Glutamatergic neuron (in vitro differentiated cells): ENCODE data around the gene TUBGCP2. TPM values are rescaled to one million over a fixed set of nuclear protein-coding genes. Genes with fewer than 3 reads are reported as not detected.

Source experiments
- DNase-seq: peaks from one replicate; pipeline ENCODE4 v3.0.0; 2022
- H3K27ac Mint-ChIP-seq: one replicate; pipeline ENCODE4 v1.8.0; 2020; ENCODE audit warnings: mild to moderate bottlenecking, mixed read lengths, inconsistent platforms; ENCODE audit not compliant: unreplicated experiment
- H3K27me3 Mint-ChIP-seq: one replicate; pipeline ENCODE4 v1.8.0; 2020; ENCODE audit warnings: mild to moderate bottlenecking, moderate library complexity, mixed read lengths, inconsistent platforms; ENCODE audit not compliant: unreplicated experiment
- H3K36me3 Mint-ChIP-seq: one replicate; pipeline ENCODE4 v1.8.0; 2020; ENCODE audit warnings: mild to moderate bottlenecking, mixed read lengths, inconsistent platforms; ENCODE audit not compliant: unreplicated experiment
- H3K4me1 Mint-ChIP-seq: one replicate; pipeline ENCODE4 v1.8.0; 2020; ENCODE audit warnings: mild to moderate bottlenecking, low read depth, mixed read lengths, inconsistent platforms; ENCODE audit not compliant: unreplicated experiment
- H3K4me3 Mint-ChIP-seq: one replicate; pipeline ENCODE4 v1.8.0; 2020; ENCODE audit warnings: mild to moderate bottlenecking, mixed read lengths, inconsistent platforms; ENCODE audit not compliant: unreplicated experiment
- H3K9me3 Mint-ChIP-seq: one replicate; pipeline ENCODE4 v1.8.0; 2020; ENCODE audit warnings: mild to moderate bottlenecking, moderate library complexity, mixed read lengths, inconsistent platforms; ENCODE audit not compliant: unreplicated experiment
- total RNA-seq: library from RNA; stranded (reverse); fragmentation: NEBNext Ultra II Directional; extraction: Animal tissue kit (Norgen Biotek cat#: 25700); gene quantifications from one replicate; pipeline ENCODE4 v1.2.1, GENCODE V29; 2021; ENCODE audit not compliant: unreplicated experiment
- TF ChIP-seq, protein P1 (sequence below): fragments of 200-600 bp; sonication (generic); IDR thresholded peaks from one replicate; pipeline ENCODE4 v1.5.0; 2021; ENCODE audit not compliant: partially characterized antibody, unreplicated experiment

TUBGCP2 gene
- total RNA-seq, 1 donor from 2014 or later, result 61.4 TPM

- Mint-ChIP-seq H3K4me3 (no peak overlapping the region), H3K27ac (no peak overlapping the region), H3K27me3 (no peaks in the 10 kb centered on the region), H3K36me3 (peaks cover 6% of the 10 kb centered on the region), H3K4me1 (peaks cover 1% of the 10 kb centered on the region), H3K9me3 (peaks cover 3% of the 10 kb centered on the region)
- TF ChIP-seq, protein P1, sequence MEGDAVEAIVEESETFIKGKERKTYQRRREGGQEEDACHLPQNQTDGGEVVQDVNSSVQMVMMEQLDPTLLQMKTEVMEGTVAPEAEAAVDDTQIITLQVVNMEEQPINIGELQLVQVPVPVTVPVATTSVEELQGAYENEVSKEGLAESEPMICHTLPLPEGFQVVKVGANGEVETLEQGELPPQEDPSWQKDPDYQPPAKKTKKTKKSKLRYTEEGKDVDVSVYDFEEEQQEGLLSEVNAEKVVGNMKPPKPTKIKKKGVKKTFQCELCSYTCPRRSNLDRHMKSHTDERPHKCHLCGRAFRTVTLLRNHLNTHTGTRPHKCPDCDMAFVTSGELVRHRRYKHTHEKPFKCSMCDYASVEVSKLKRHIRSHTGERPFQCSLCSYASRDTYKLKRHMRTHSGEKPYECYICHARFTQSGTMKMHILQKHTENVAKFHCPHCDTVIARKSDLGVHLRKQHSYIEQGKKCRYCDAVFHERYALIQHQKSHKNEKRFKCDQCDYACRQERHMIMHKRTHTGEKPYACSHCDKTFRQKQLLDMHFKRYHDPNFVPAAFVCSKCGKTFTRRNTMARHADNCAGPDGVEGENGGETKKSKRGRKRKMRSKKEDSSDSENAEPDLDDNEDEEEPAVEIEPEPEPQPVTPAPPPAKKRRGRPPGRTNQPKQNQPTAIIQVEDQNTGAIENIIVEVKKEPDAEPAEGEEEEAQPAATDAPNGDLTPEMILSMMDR, result no peak
- DNase-seq, result no peak
These were observed 13.0 kb downstream of the TUBGCP2 start for GRCh38 chr10:133295426-133296320.

- Mint-ChIP-seq H3K4me3 (no peak overlapping the region), H3K9me3 (peaks cover 3% of the 10 kb centered on the region), H3K27me3 (no peaks in the 10 kb centered on the region), H3K27ac (no peak overlapping the region), H3K4me1 (peaks cover 1% of the 10 kb centered on the region), H3K36me3 (peaks cover 8% of the 10 kb centered on the region)
- TF ChIP-seq, protein P1, result no peak
- no peak for DNase-seq
These were observed 14.5 kb downstream of the TUBGCP2 start for GRCh38 chr10:133294189-133294588.

DNA sequence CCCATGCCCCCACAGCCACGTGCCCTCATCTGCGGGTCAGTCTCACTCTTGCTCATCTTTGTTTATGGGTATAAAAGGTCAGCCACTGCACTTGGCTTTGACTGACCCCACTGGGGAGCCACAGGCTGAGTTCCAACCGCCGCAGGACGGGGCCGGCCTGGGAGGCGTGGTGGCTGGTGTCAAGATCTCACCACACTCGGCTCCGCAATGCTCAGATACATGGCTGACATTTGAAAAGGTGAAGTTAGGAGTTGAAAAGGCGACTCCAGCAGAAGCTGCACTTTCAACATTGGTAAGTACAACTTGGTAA is 14.9 kb downstream of the TUBGCP2 start:
- TF ChIP-seq, protein P1, result no peak
- H3K4me1 Mint-ChIP-seq, result peaks cover 1% of the 10 kb centered on the region
- H3K27ac Mint-ChIP-seq, result no peak overlapping the region
- no peaks in the 10 kb centered on the region for H3K27me3 Mint-ChIP-seq
- H3K4me3 Mint-ChIP-seq, result no peak overlapping the region
- DNase-seq, result no peak
- H3K36me3 Mint-ChIP-seq, result peaks cover 9% of the 10 kb centered on the region
- H3K9me3 Mint-ChIP-seq, result peaks cover 3% of the 10 kb centered on the region

DNA sequence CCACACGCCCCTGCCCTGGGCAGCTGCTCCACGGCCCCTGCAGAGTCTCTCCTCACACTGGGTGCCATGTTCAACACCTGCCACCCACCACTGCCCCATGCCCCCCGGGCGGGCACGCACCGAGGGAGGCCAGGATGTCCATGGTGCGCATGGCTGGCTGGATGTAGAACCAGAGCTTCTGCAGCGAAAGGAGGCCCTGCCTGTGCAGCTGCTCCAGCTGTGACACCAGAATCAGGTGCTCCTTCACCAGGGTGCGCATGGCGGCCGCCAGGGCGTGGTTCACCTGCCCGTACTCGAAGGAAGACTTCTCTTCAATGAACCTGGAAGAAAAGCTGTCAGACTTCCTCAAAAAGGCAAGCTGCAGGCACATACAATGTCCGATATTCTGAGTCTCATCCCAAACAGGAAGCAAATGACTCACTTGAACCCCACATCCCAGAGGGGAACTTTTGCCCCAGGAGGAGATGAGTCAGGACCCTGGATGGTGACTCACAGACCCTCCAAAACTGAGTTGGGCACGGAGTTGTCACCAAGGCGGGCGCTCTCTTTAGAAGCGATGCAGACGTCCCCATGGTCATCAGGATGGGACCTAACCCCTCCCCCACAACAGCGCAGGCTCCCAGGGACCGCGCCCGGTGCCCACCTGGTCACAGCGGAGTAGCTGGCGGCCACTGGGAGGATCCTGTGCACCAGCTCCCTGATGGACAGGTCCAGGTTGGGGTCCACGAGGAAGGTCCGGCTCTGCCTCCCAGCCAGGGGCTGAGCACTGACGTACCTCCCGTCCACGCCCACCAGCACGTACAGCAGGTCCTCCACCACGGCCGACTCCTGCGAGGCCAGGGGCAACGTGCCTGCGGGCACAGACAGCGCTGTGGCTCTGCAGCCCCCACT is 15.5 kb downstream of the TUBGCP2 start:
- Mint-ChIP-seq H3K36me3 (peaks cover 8% of the 10 kb centered on the region), H3K4me3 (no peak overlapping the region), H3K27ac (no peak overlapping the region), H3K4me1 (peaks cover 1% of the 10 kb centered on the region), H3K27me3 (no peaks in the 10 kb centered on the region), H3K9me3 (peaks cover 3% of the 10 kb centered on the region)
- DNase-seq, result no peak
- TF ChIP-seq, protein P1, result no peak
